Endothelial cell of umbilical vein (primary cell): ENCODE results near the gene KHK. TPM values are rescaled to one million over a fixed set of nuclear protein-coding genes. Genes with fewer than 3 reads are reported as not detected.

Experiments used
- BruUV-seq: library from RNA; stranded (reverse); fragments of 400-500 nt; replicated peaks from 2 replicates; lab custom pipeline; 2021; lab: Mats Ljungman, UMichigan
- CTCF ChIA-PET: fragments of 300-600, 350-600 bp; sonication (Branson Sonifier 250); formaldehyde crosslinking; loops from one replicate; lab custom pipeline; 2021; ENCODE audit warnings: antibody characterized with exemption, inconsistent platforms; lab: Charles Lee
- POLR2A ChIA-PET: fragments of 300-600, 350-600 bp; sonication (Branson Sonifier 250); formaldehyde crosslinking; loops from one replicate; lab custom pipeline; 2021; ENCODE audit warnings: antibody characterized with exemption, inconsistent platforms; lab: Charles Lee
- DNase-seq: peaks from one replicate; pipeline ENCODE4 v3.0.0-alpha.2; 2011; ENCODE audit warnings: low read depth, low spot score
- FAIRE-seq: peaks from 2 replicates; lab custom pipeline; 2011; peaks lifted over from hg19 to GRCh38; lab: Jason Lieb, UNC
- H2AFZ ChIP-seq: 2 replicates; pipeline ENCODE4 v1.6.0; 2012; ENCODE audit warnings: low read depth, low read length, control low read depth, inconsistent platforms
- H3K27ac ChIP-seq: 2 replicates; pipeline ENCODE4 v1.5.1; 2011; ENCODE audit warnings: low read depth, mild to moderate bottlenecking, control low read depth, low read length, moderate library complexity; ENCODE audit not compliant: insufficient read depth
- H3K27me3 ChIP-seq, 2 experiments: 2 replicates each; pipeline versions ENCODE4 v1.6.0 to v1.6.1; 2011; ENCODE audit warnings: low read length in 2 of 2, mixed read lengths in 1 of 2; ENCODE audit not compliant: control insufficient read depth in 2 of 2, insufficient read depth in 2 of 2
- H3K36me3 ChIP-seq, 2 experiments: 2 replicates in 1 of 2; 3 replicates in 1 of 2; pipeline ENCODE4 v1.5.1; 2011; ENCODE audit warnings: low read length in 2 of 2, mild to moderate bottlenecking in 1 of 2, moderate library complexity in 1 of 2; ENCODE audit not compliant: control insufficient read depth in 2 of 2, insufficient read depth in 2 of 2; ENCODE audit errors: extremely low read depth in 1 of 2
- H3K4me1 ChIP-seq: 3 replicates; pipeline ENCODE4 v1.5.1; 2011; ENCODE audit warnings: mild to moderate bottlenecking, low read length; ENCODE audit not compliant: control insufficient read depth, insufficient read depth; ENCODE audit errors: extremely low read depth
- H3K4me2 ChIP-seq: 2 replicates; pipeline ENCODE4 v1.6.1; 2011; ENCODE audit warnings: low read length, control low read depth, mixed read lengths; ENCODE audit not compliant: insufficient read depth
- H3K4me3 ChIP-seq, 3 experiments: fragments of 200-600 bp in 1 of 3; sonication (generic), shearing (Covaris generic) in 1 of 3; replicated peaks in 1 of 3; 2 replicates each; pipeline ENCODE4 v1.5.1; 2011 to 2016; ENCODE audit warnings: control low read depth in 3 of 3, low read length in 3 of 3, mild to moderate bottlenecking in 2 of 3, inconsistent platforms in 1 of 3, low read depth in 1 of 3, moderate library complexity in 1 of 3; ENCODE audit not compliant: insufficient read depth in 1 of 3
- H3K79me2 ChIP-seq: 2 replicates; pipeline ENCODE4 v1.6.0; 2012; ENCODE audit warnings: low read length, inconsistent platforms; ENCODE audit not compliant: control insufficient read depth, insufficient read depth
- H3K9ac ChIP-seq: replicated peaks from 2 replicates; pipeline ENCODE3; 2011; ENCODE audit warnings: low read length, control low read depth; ENCODE audit not compliant: insufficient read depth; ENCODE audit errors: extremely low read depth
- H3K9me1 ChIP-seq: replicated peaks from 3 replicates; pipeline ENCODE4 v1.6.0; 2011; ENCODE audit warnings: mild to moderate bottlenecking, low read length; ENCODE audit not compliant: control insufficient read depth, insufficient read depth; ENCODE audit errors: extremely low read depth
- H3K9me3 ChIP-seq: replicated peaks from 2 replicates; pipeline ENCODE4 v1.5.1; 2012; ENCODE audit warnings: low read length, inconsistent platforms; ENCODE audit not compliant: control insufficient read depth, insufficient read depth
- H4K20me1 ChIP-seq: replicated peaks from 2 replicates; pipeline ENCODE3; 2011; ENCODE audit warnings: mild to moderate bottlenecking, low read length; ENCODE audit not compliant: control insufficient read depth, insufficient read depth; ENCODE audit errors: extremely low read depth
- EZH2 ChIP-seq: IDR thresholded peaks from 2 replicates; pipeline ENCODE4 v1.6.1; 2012; ENCODE audit warnings: borderline replicate concordance, low read depth, mild to moderate bottlenecking, moderate library complexity, low read length, inconsistent platforms; ENCODE audit not compliant: severe bottlenecking
- FOS ChIP-seq: IDR thresholded peaks from 2 replicates; pipeline ENCODE4 v1.6.1; 2011; ENCODE audit warnings: mild to moderate bottlenecking, low read length, moderate library complexity, borderline replicate concordance; ENCODE audit not compliant: insufficient read depth
- GATA2 ChIP-seq: IDR thresholded peaks from 2 replicates; pipeline ENCODE4 v1.7.0; 2011; ENCODE audit warnings: low read depth, mild to moderate bottlenecking, moderate library complexity, mixed read lengths, low read length; ENCODE audit not compliant: insufficient read length, insufficient read depth
- JUN ChIP-seq: IDR thresholded peaks from 2 replicates; pipeline ENCODE4 v1.6.1; 2011; ENCODE audit warnings: borderline replicate concordance, low read depth; ENCODE audit not compliant: insufficient read length, insufficient read depth
- MYC ChIP-seq: IDR thresholded peaks from one replicate; pipeline ENCODE4 v1.6.1; 2011; ENCODE audit warnings: mild to moderate bottlenecking, low read depth, low read length
- POLR2A ChIP-seq: IDR thresholded peaks from 2 replicates; pipeline ENCODE4 v1.6.1; 2012; ENCODE audit warnings: low read depth, mild to moderate bottlenecking, control low read depth, low read length
- POLR2AphosphoS5 ChIP-seq: IDR thresholded peaks from 2 replicates; pipeline ENCODE4 v1.6.1; 2012; ENCODE audit warnings: low read depth, mild to moderate bottlenecking, control low read depth, low read length, moderate library complexity; ENCODE audit not compliant: insufficient read depth
- dilution Hi-C: fragments of 300-500 bp; cut with MboI; formaldehyde crosslinking; loops from one replicate; pipeline ENCODE4 v1.15.0; 2019; ENCODE audit warnings: low sequenced_read_pairs; ENCODE audit not compliant: extremely low pct_ligation_motif_present
- intact Hi-C: fragments of 100-400 bp; cut with micrococcal nuclease; formaldehyde crosslinking; loops from one replicate; pipeline ENCODE4 v1.10.0; 2022
- polyA plus RNA-seq, 4 experiments: library from polyadenylated mRNA; depleted of rRNA in 3 of 4; stranded (reverse) in 3 of 4; unstranded in 1 of 4; fragments of >200 nt; gene quantifications; 2 replicates each; pipeline versions ENCODE4 v1.2.1 to v1.2.3, GENCODE V29; 2011 to 2012; ENCODE audit warnings: missing spikeins in 1 of 4
- total RNA-seq: library from RNA; stranded (reverse); gene quantifications from 2 replicates; pipeline ENCODE4 v1.2.3, GENCODE V29; 2021
- TF ChIP-seq, protein P1 (sequence below): IDR thresholded peaks from 2 replicates; pipeline ENCODE4 v1.6.1; 2011; ENCODE audit not compliant: insufficient read depth, insufficient read length
- TF ChIP-seq, protein P2 (sequence below), 2 donors: IDR thresholded peaks; 1 replicate in 1 of 2; 2 replicates in 1 of 2; pipeline ENCODE4 v1.5.1; 2011; ENCODE audit warnings: low read length in 2 of 2, mild to moderate bottlenecking in 2 of 2, moderate library complexity in 2 of 2, control low read depth in 1 of 2, inconsistent platforms in 1 of 2, low read depth in 1 of 2; ENCODE audit not compliant: insufficient read depth in 1 of 2; ENCODE audit errors: extremely low read depth in 1 of 2

Gene KHK
- total and polyA plus RNA-seq, 2 donors (not counting 3 experiments of a cell fraction or from before 2014, with no cell fraction given): 2.9 to 4.4 TPM

DNA sequence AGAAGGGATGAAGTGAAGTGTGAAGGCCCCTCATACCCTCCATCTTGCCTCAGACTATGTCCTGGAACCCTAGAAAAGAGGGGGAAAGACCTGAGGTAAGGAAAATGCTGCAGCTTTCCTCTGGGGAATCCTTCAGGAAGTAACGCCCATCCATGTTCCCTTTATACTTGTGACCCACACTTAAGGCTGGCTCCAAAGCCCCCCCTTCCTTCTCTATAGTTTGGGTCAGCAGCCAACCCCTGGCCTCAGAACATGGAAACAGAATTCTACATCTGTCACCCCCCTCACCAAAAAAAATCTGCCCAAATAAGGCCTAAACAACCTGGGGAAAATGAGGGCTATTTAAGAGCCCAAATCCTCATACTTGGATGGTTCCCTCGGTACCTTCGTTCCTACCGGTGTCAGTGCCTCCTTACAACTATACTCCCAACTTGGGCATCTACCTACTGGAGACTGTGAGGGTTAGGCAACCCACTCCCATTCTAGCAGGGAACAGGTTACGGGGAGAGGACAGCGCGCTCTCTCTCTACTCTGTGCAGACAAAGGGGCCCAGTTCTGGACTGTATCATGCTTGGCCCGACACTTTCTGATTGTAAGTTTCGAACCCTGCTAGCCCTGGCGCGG, 15.8 kb upstream of the KHK start:
- TF ChIP-seq JUN (no peak), GATA2 (no peak), POLR2AphosphoS5 (no peak), POLR2A (no peak), EZH2 (no peak), FOS (no peak), MYC (no peak)
- TF ChIP-seq, protein P1, sequence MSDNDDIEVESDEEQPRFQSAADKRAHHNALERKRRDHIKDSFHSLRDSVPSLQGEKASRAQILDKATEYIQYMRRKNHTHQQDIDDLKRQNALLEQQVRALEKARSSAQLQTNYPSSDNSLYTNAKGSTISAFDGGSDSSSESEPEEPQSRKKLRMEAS: no peak
- TF ChIP-seq, protein P2, sequence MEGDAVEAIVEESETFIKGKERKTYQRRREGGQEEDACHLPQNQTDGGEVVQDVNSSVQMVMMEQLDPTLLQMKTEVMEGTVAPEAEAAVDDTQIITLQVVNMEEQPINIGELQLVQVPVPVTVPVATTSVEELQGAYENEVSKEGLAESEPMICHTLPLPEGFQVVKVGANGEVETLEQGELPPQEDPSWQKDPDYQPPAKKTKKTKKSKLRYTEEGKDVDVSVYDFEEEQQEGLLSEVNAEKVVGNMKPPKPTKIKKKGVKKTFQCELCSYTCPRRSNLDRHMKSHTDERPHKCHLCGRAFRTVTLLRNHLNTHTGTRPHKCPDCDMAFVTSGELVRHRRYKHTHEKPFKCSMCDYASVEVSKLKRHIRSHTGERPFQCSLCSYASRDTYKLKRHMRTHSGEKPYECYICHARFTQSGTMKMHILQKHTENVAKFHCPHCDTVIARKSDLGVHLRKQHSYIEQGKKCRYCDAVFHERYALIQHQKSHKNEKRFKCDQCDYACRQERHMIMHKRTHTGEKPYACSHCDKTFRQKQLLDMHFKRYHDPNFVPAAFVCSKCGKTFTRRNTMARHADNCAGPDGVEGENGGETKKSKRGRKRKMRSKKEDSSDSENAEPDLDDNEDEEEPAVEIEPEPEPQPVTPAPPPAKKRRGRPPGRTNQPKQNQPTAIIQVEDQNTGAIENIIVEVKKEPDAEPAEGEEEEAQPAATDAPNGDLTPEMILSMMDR (IDR thresholded peaks at IDR 0.05; ENCODE audit: extremely low read depth in 1 of 2, insufficient read depth in 1 of 2, low read depth in 1 of 2, low read length in 2 of 2): no peak
- ChIA-PET CTCF (interaction anchor here (0.8 to 2.8 kb wide), 8 partner anchors 8 to 225 kb away, joined by 3 to 27 read pairs (median 8); partner anchors contain the start of gene AGBL5), POLR2A (interaction anchor here (1.0 to 1.9 kb wide), 3 partner anchors 8 to 20 kb away, joined by 4 to 7 read pairs (median 6); partner anchors contain the start of gene AGBL5)
- no peak for FAIRE-seq
- Histone ChIP-seq H3K9ac (peak overlapping the region; percentile 88), H3K36me3 (peaks cover 13 to 23% of the 10 kb centered on the region in 2 experiments), H2AFZ (peak overlapping the region; percentile 33), H3K4me3 (peak overlapping the region; percentile 41 to 85 (median 68)), H3K79me2 (peaks cover 34% of the 10 kb centered on the region), H3K27me3 (no peaks in the 10 kb centered on the region), H3K4me2 (peak overlapping the region; percentile 72), H3K9me3 (no peaks in the 10 kb centered on the region), H3K4me1 (peaks cover 17% of the 10 kb centered on the region), H3K27ac (peak overlapping the region; percentile 76), H4K20me1 (no peaks in the 10 kb centered on the region), H3K9me1 (no peaks in the 10 kb centered on the region)
- BruUV-seq: TSS peak; percentile 71
- no peak for DNase-seq
- intact Hi-C loops (loop anchor here (1.0 kb wide), 4 partner anchors 11 to 37 kb away; partner anchors contain the start of gene AGBL5), dilution Hi-C loops (no loop called here)
